ENCODE data around the gene SLC22A16. TPM values are rescaled to one million over a fixed set of nuclear protein-coding genes. Genes with fewer than 3 reads are reported as not detected.
A peak's percentile ranks its signal among the peaks of the same experiment; 100 is the strongest.

The SLC22A16 gene
- total RNA-seq, 5 donors from 2014 or later (not counting 1 experiment from before 2014, with no cell fraction given): not detected

DNA sequence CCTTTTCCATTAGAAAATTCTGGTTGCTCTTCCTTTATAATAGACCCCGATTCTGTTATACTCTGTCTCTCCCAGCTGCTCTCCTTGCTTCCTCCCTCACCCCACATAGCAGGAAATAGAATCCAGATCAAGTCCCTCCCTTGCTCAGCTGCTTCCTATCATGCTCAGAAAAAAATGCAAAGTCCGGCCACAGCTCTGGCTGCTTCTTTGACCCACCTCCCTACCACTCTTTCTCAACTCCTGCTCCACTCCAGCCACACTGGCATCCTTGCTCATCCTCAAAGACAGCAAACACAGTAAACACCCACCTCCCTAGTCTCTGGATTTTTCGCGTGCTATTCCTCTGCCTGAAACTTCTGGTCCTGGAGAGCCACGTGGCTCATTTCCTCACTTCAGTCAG is 9.1 kb upstream of the SLC22A16 start:
- H3K27me3 Mint-ChIP-seq: peaks cover 14 to 23% of the 10 kb centered on the region in 2 donors
- Histone ChIP-seq H3K4me1 (ENCODE audit: control insufficient read depth in 1 of 2, extremely low read depth in 1 of 2, insufficient read depth in 2 of 2, low read length in 2 of 2) (no peaks in the 10 kb centered on the region), H3K4me3 (ENCODE audit: control insufficient read depth in 1 of 2, extremely low read depth in 1 of 2, low read length in 1 of 2) (no peak overlapping the region), H3K27ac (ENCODE audit: low read length) (no peak overlapping the region), H3K36me3 (ENCODE audit: control insufficient read depth in 2 of 2, extremely low read depth in 1 of 2, insufficient read depth in 1 of 2, low read length in 1 of 2) (no peaks in the 10 kb centered on the region), H3K27me3 (replicated peaks in 1 of 2; ENCODE audit: control insufficient read depth in 2 of 2, extremely low read depth in 1 of 2, insufficient read depth in 2 of 2, low read length in 1 of 2) (peaks cover 0 to 9% of the 10 kb centered on the region in 2 experiments), H3K9me3 (no peaks in the 10 kb centered on the region)
- 24% methylated on average over 2 of the region's 5 CpGs for WGBS (ENCODE audit: insufficient coverage)
- no peaks in the 10 kb centered on the region for H3K36me3 Mint-ChIP-seq
- H3K4me3 Mint-ChIP-seq: no peak overlapping the region
- no peak for DNase-seq
- H3K9me3 Mint-ChIP-seq: peaks cover 0 to 5% (median 0%) of the 10 kb centered on the region in 3 donors
- no peak for ATAC-seq (replicated peaks in 1 of 4)
- H3K27ac Mint-ChIP-seq: no peak overlapping the region
- ChIA-PET CTCF (no interaction called here), POLR2A (no interaction called here)
- H3K4me1 Mint-ChIP-seq: no peaks in the 10 kb centered on the region

- Histone ChIP-seq H3K36me3 (ENCODE audit: control insufficient read depth in 2 of 2, extremely low read depth in 1 of 2, insufficient read depth in 1 of 2, low read length in 1 of 2) (no peaks in the 10 kb centered on the region), H3K4me1 (ENCODE audit: control insufficient read depth in 1 of 2, extremely low read depth in 1 of 2, insufficient read depth in 2 of 2, low read length in 2 of 2) (no peaks in the 10 kb centered on the region), H3K9me3 (no peaks in the 10 kb centered on the region), H3K4me3 (ENCODE audit: control insufficient read depth in 1 of 2, extremely low read depth in 1 of 2, low read length in 1 of 2) (no peak overlapping the region), H3K27ac (ENCODE audit: low read length) (no peak overlapping the region), H3K27me3 (replicated peaks in 1 of 2; ENCODE audit: control insufficient read depth in 2 of 2, extremely low read depth in 1 of 2, insufficient read depth in 2 of 2, low read length in 1 of 2) (peaks cover 0 to 9% of the 10 kb centered on the region in 2 experiments)
- Mint-ChIP-seq H3K4me3 (no peak overlapping the region), H3K27me3 (peaks cover 12 to 18% of the 10 kb centered on the region in 2 donors), H3K9me3 (peaks cover 0 to 5% (median 0%) of the 10 kb centered on the region in 3 donors), H3K4me1 (no peaks in the 10 kb centered on the region), H3K27ac (no peak overlapping the region), H3K36me3 (no peaks in the 10 kb centered on the region)
- ATAC-seq (replicated peaks in 1 of 4) (no peak), DNase-seq (no peak)
- ChIA-PET POLR2A (no interaction called here), CTCF (interaction anchor here in 1 of 2 donors (0.6 kb wide), 1 partner anchor 1496 kb away, joined by 3 read pairs; no protein-coding TSS in a partner anchor)
- no CpG with 5 or more reads among the region's 2 CpGs for WGBS (ENCODE audit: insufficient coverage)
Observed at GRCh38 chr6:110484321-110484720, 7.9 kb upstream of the SLC22A16 start.

DNA sequence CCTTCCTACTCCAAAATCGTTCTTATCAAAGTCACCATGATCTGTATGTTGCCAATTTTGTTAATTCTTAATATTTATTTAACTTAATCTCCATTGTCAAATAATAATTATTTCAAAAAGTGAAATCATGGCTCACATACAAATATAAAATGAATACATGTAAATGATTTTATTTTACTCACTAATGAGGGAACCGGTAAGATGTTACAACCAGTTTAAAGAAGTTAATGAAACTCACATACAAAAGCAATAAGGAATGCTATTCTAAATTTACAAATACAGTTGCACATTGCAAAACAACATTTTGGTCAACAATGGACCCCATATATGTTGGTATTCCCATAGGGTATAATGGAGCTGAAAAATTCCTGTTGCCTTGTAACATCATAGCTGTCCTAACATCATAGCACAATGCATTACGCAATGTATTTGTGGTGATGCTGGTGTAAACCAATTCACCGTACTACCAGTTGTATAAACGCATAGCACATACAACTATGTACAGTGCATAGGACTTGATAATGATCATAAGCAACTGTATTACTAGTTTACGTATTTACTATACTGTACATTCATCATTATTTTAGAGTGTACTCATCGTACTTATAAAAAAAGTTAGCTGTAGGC is 6.5 kb upstream of the SLC22A16 start:
- no peak for ATAC-seq (replicated peaks in 1 of 4)
- Histone ChIP-seq H3K4me1 (ENCODE audit: control insufficient read depth in 1 of 2, extremely low read depth in 1 of 2, insufficient read depth in 2 of 2, low read length in 2 of 2) (no peaks in the 10 kb centered on the region), H3K9me3 (no peaks in the 10 kb centered on the region), H3K27me3 (replicated peaks in 1 of 2; ENCODE audit: control insufficient read depth in 2 of 2, extremely low read depth in 1 of 2, insufficient read depth in 2 of 2, low read length in 1 of 2) (peaks cover 0 to 10% of the 10 kb centered on the region in 2 experiments), H3K27ac (ENCODE audit: low read length) (no peak overlapping the region), H3K36me3 (ENCODE audit: control insufficient read depth in 2 of 2, extremely low read depth in 1 of 2, insufficient read depth in 1 of 2, low read length in 1 of 2) (no peaks in the 10 kb centered on the region), H3K4me3 (ENCODE audit: control insufficient read depth in 1 of 2, extremely low read depth in 1 of 2, low read length in 1 of 2) (no peak overlapping the region)
- WGBS (ENCODE audit: insufficient coverage): no CpG with 5 or more reads among the region's 7 CpGs
- ChIA-PET CTCF (no interaction called here), POLR2A (no interaction called here)
- Mint-ChIP-seq H3K27ac (no peak overlapping the region), H3K27me3 (peaks cover 16 to 17% of the 10 kb centered on the region in 2 donors), H3K9me3 (peaks cover 0 to 5% (median 0%) of the 10 kb centered on the region in 3 donors), H3K4me3 (no peak overlapping the region), H3K4me1 (no peaks in the 10 kb centered on the region), H3K36me3 (no peaks in the 10 kb centered on the region)
- DNase-seq: no peak

DNA sequence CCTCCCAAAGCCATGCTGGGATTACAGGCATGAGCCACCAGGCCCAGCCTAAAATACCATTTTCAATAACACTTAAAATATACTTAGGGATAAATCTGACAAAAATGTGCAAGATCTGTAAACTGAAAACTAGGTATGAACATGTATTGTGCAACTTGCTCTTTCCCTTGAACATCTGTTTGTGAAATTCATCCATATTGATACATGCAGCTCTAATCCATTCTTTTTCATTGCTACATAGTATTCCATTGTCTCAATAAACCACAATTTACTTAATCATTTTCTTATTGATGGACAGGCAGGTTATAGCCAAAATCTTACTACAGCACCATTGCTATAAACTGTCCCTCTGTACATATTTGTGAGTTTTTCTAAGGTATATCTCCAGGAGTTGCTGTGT is 4.7 kb upstream of the SLC22A16 start:
- H3K27ac Mint-ChIP-seq: no peak overlapping the region
- H3K27me3 Mint-ChIP-seq: peaks cover 15 to 20% of the 10 kb centered on the region in 2 donors
- H3K9me3 Mint-ChIP-seq: peaks cover 0 to 5% (median 0%) of the 10 kb centered on the region in 3 donors
- ChIA-PET POLR2A (no interaction called here), CTCF (no interaction called here)
- Histone ChIP-seq H3K4me1 (ENCODE audit: control insufficient read depth in 1 of 2, extremely low read depth in 1 of 2, insufficient read depth in 2 of 2, low read length in 2 of 2) (peaks cover 0 to 4% of the 10 kb centered on the region in 2 experiments), H3K4me3 (ENCODE audit: control insufficient read depth in 1 of 2, extremely low read depth in 1 of 2, low read length in 1 of 2) (no peak overlapping the region), H3K9me3 (no peaks in the 10 kb centered on the region), H3K27ac (ENCODE audit: low read length) (no peak overlapping the region), H3K27me3 (replicated peaks in 1 of 2; ENCODE audit: control insufficient read depth in 2 of 2, extremely low read depth in 1 of 2, insufficient read depth in 2 of 2, low read length in 1 of 2) (peaks cover 0 to 17% of the 10 kb centered on the region in 2 experiments), H3K36me3 (ENCODE audit: control insufficient read depth in 2 of 2, extremely low read depth in 1 of 2, insufficient read depth in 1 of 2, low read length in 1 of 2) (no peaks in the 10 kb centered on the region)
- DNase-seq: no peak
- no peak for ATAC-seq (replicated peaks in 1 of 4)
- H3K4me3 Mint-ChIP-seq: no peak overlapping the region
- no peaks in the 10 kb centered on the region for H3K4me1 Mint-ChIP-seq
- no peaks in the 10 kb centered on the region for H3K36me3 Mint-ChIP-seq

DNA sequence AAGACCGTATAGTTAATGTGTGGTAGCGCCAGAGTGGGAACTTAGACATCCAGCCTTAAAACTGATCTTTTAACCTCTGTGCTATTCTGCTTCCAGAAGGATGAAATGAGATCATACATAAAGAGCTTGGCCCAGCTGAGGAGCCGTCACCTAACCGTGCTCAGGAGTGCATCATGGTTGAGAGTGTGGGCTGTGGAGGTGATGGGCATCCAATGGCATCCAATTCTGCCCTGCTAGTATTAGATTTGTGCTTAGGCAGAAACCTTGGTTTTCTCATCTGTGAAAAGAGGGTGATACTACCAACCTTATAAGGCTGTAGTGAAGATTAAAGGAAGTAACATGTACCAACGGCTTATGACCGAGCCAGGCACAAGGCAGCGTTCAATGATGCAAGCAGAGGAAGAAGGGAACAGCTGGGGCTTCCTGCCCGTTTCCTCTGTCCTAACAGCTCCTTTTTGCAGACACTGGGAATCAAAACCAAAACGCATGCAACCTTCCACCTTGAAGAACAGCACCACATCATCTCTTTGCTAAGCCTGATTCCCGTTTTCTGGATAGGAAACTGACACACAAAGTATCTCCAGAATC is 1.3 kb downstream of the SLC22A16 start:
- ChIA-PET CTCF (no interaction called here), POLR2A (no interaction called here)
- Mint-ChIP-seq H3K36me3 (no peaks in the 10 kb centered on the region), H3K4me3 (peak overlapping the region; percentile 25 to 68 (median 53)), H3K9me3 (no peaks in the 10 kb centered on the region), H3K27ac (no peak overlapping the region), H3K4me1 (peaks cover 11 to 12% (median 12%) of the 10 kb centered on the region in 3 donors), H3K27me3 (peaks cover 43 to 46% of the 10 kb centered on the region in 2 donors)
- ATAC-seq (replicated peaks in 1 of 4) (no peak), DNase-seq (peak in 2 of 35 experiments; percentile 1 to 13)
- Histone ChIP-seq H3K4me1 (ENCODE audit: control insufficient read depth in 1 of 2, extremely low read depth in 1 of 2, insufficient read depth in 2 of 2, low read length in 2 of 2) (peaks cover 0 to 13% of the 10 kb centered on the region in 2 experiments), H3K27me3 (replicated peaks in 1 of 2; ENCODE audit: control insufficient read depth in 2 of 2, extremely low read depth in 1 of 2, insufficient read depth in 2 of 2, low read length in 1 of 2) (peaks cover 0 to 45% of the 10 kb centered on the region in 2 experiments), H3K36me3 (ENCODE audit: control insufficient read depth in 2 of 2, extremely low read depth in 1 of 2, insufficient read depth in 1 of 2, low read length in 1 of 2) (no peaks in the 10 kb centered on the region), H3K27ac (ENCODE audit: low read length) (no peak overlapping the region), H3K9me3 (no peaks in the 10 kb centered on the region), H3K4me3 (ENCODE audit: control insufficient read depth in 1 of 2, extremely low read depth in 1 of 2, low read length in 1 of 2) (peak overlapping the region in 1 of 2 donors; percentile 56)
- WGBS (ENCODE audit: insufficient coverage): 15% methylated on average over 8 of the region's 10 CpGs

DNA sequence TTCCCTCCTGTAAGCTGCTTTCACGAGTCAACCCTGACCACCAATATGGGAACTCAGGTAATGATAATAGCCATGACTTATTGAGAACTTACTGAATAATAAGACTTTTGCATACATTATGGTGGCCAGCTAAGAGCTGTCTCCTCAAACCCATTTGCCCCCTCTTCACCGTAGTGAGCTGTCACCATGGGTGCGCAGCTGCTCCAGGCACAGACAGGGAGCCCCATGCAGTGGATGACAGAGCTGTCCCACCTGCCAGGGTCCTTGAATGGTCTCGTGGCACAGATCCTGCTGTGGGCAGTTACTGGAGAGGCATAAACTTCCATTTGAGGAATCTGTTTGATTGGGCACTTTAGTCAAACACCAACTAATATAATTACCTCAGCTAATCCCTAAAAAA is 1.9 kb downstream of the SLC22A16 start:
- no CpG with 5 or more reads among the region's 4 CpGs for WGBS (ENCODE audit: insufficient coverage)
- H3K36me3 ChIP-seq (ENCODE audit: control insufficient read depth in 2 of 2, extremely low read depth in 1 of 2, insufficient read depth in 1 of 2, low read length in 1 of 2): no peaks in the 10 kb centered on the region
- Mint-ChIP-seq H3K4me3 (peak overlapping the region in 1 of 3 donors; percentile 68), H3K4me1 (peaks cover 11 to 12% (median 12%) of the 10 kb centered on the region in 3 donors), H3K9me3 (no peaks in the 10 kb centered on the region), H3K27ac (no peak overlapping the region), H3K27me3 (peaks cover 43 to 46% of the 10 kb centered on the region in 2 donors), H3K36me3 (no peaks in the 10 kb centered on the region)
- no peak overlapping the region for H3K27ac ChIP-seq (ENCODE audit: low read length)
- no peaks in the 10 kb centered on the region for H3K9me3 ChIP-seq
- H3K4me1 ChIP-seq (ENCODE audit: control insufficient read depth in 1 of 2, extremely low read depth in 1 of 2, insufficient read depth in 2 of 2, low read length in 2 of 2): peaks cover 0 to 13% of the 10 kb centered on the region in 2 experiments
- ATAC-seq (replicated peaks in 1 of 4) (no peak), DNase-seq (no peak)
- H3K27me3 ChIP-seq (replicated peaks in 1 of 2; ENCODE audit: control insufficient read depth in 2 of 2, extremely low read depth in 1 of 2, insufficient read depth in 2 of 2, low read length in 1 of 2): peaks cover 0 to 45% of the 10 kb centered on the region in 2 experiments
- H3K4me3 ChIP-seq (ENCODE audit: control insufficient read depth in 1 of 2, extremely low read depth in 1 of 2, low read length in 1 of 2): no peak overlapping the region
- POLR2A ChIA-PET: no interaction called here
- CTCF ChIA-PET: no interaction called here
